ENCODE results near the gene PGM2.

- TF ChIP-seq CTCF (IDR thresholded peaks at IDR 0.05; ENCODE audit: borderline replicate concordance, extremely low read depth, low read length, poor library complexity, severe bottlenecking) (no peak), EZH2 (IDR thresholded peaks at IDR 0.05; ENCODE audit: borderline replicate concordance, low read depth, low read length, severe bottlenecking) (no peak)
These were observed 78.3 kb downstream of the PGM2 start for GRCh38 chr4:37904824-37905223.
